Neural cell (in vitro differentiated cells): ENCODE results near the gene SHISA7. TPM values are rescaled to one million over a fixed set of nuclear protein-coding genes. Genes with fewer than 3 reads are reported as not detected.

Experiments used
- H2AFZ ChIP-seq: fragments of 200-600, 300-800 bp; sonication (generic), shearing (Covaris generic); 2 replicates; pipeline ENCODE4 v1.6.0; 2014; ENCODE audit warnings: low read depth, mild to moderate bottlenecking, antibody characterized with exemption, low read length, moderate library complexity
- H3F3A ChIP-seq: fragments of 200-600 bp; shearing (Covaris generic); 2 replicates; pipeline ENCODE4 v1.6.1; 2016; ENCODE audit warnings: mild to moderate bottlenecking, moderate library complexity, mixed read lengths, antibody characterized with exemption, low read length; ENCODE audit not compliant: insufficient read depth, poor library complexity, severe bottlenecking
- H3K27ac ChIP-seq: fragments of 200-600, 300-800 bp; sonication (generic), shearing (Covaris generic); 2 replicates; pipeline ENCODE4 v1.5.1; 2014; ENCODE audit warnings: mild to moderate bottlenecking, low read length, moderate library complexity
- H3K27me3 ChIP-seq: fragments of 300-800, 200-600 bp; sonication (generic), shearing (Covaris generic); 2 replicates; pipeline ENCODE4 v1.6.0; 2014; ENCODE audit warnings: mild to moderate bottlenecking, low read depth, low read length, moderate library complexity; ENCODE audit not compliant: insufficient read depth
- H3K36me3 ChIP-seq: fragments of 300-800, 200-600 bp; sonication (generic), shearing (Covaris generic); 2 replicates; pipeline ENCODE4 v1.5.1; 2014; ENCODE audit warnings: mild to moderate bottlenecking, antibody characterized with exemption, low read length, moderate library complexity; ENCODE audit not compliant: insufficient read depth
- H3K4me2 ChIP-seq: fragments of 300-800, 200-600 bp; sonication (generic), shearing (Covaris generic); 2 replicates; pipeline ENCODE4 v1.6.0; 2014; ENCODE audit warnings: mild to moderate bottlenecking, low read length
- H3K4me3 ChIP-seq: fragments of 300-800, 200-600 bp; sonication (generic), shearing (Covaris generic); 2 replicates; pipeline ENCODE4 v1.5.1; 2014; ENCODE audit warnings: mild to moderate bottlenecking, low read length, moderate library complexity
- H3K79me2 ChIP-seq: fragments of 200-600 bp; shearing (Covaris generic); replicated peaks from 2 replicates; pipeline ENCODE4 v1.6.0; 2014; ENCODE audit warnings: mild to moderate bottlenecking, low read length, moderate library complexity; ENCODE audit not compliant: insufficient read depth
- H3K9ac ChIP-seq: fragments of 300-800, 200-600 bp; sonication (generic), shearing (Covaris generic); 2 replicates; pipeline ENCODE4 v1.6.1; 2016; ENCODE audit warnings: mild to moderate bottlenecking, low read length, mixed read lengths
- H3K9me2 ChIP-seq: fragments of 200-600 bp; shearing (Covaris generic); 2 replicates; pipeline ENCODE4 v1.6.1; 2016; ENCODE audit warnings: mild to moderate bottlenecking, low read length, mixed read lengths; ENCODE audit not compliant: insufficient read depth
- H3K9me3 ChIP-seq: fragments of 200-600, 300-800 bp; sonication (generic), shearing (Covaris generic); 2 replicates; pipeline ENCODE4 v1.6.1; 2016; ENCODE audit warnings: mild to moderate bottlenecking, mixed run types, low read length, moderate library complexity, mixed read lengths
- H4K20me1 ChIP-seq: fragments of 200-600 bp; shearing (Covaris generic); 2 replicates; pipeline ENCODE4 v1.6.1; 2016; ENCODE audit warnings: mild to moderate bottlenecking, mixed run types; ENCODE audit not compliant: insufficient read depth
- EP300 ChIP-seq: fragments of 450-650 bp; conservative IDR thresholded peaks from 2 replicates; pipeline ENCODE4 v1.6.1; 2014; ENCODE audit warnings: antibody characterized with exemption, mild to moderate bottlenecking, moderate library complexity; ENCODE audit not compliant: poor library complexity, severe bottlenecking
- EZH2 ChIP-seq: fragments of 200-600, 300-800 bp; shearing (Covaris generic), sonication (generic); IDR thresholded peaks from 2 replicates; pipeline ENCODE4 v1.6.1; 2014; ENCODE audit warnings: antibody characterized with exemption, low read length, borderline replicate concordance, mild to moderate bottlenecking; ENCODE audit not compliant: insufficient read depth, poor library complexity, severe bottlenecking
- MXI1 ChIP-seq: fragments of 450-650 bp; conservative IDR thresholded peaks from 2 replicates; pipeline ENCODE4 v1.6.1; 2014; ENCODE audit warnings: antibody characterized with exemption, mild to moderate bottlenecking; ENCODE audit not compliant: poor library complexity, severe bottlenecking
- POLR2AphosphoS5 ChIP-seq: IDR thresholded peaks from 2 replicates; pipeline ENCODE4 v1.6.1; 2012
- RAD21 ChIP-seq: fragments of 450-650 bp; conservative IDR thresholded peaks from 2 replicates; pipeline ENCODE4 v1.6.1; 2014; ENCODE audit warnings: antibody characterized with exemption, mild to moderate bottlenecking, moderate library complexity
- REST ChIP-seq: IDR thresholded peaks from 2 replicates; pipeline ENCODE4 v1.6.1; 2012; ENCODE audit warnings: borderline replicate concordance
- SMC3 ChIP-seq: fragments of 450-650 bp; conservative IDR thresholded peaks from 2 replicates; pipeline ENCODE4 v1.6.1; 2014; ENCODE audit warnings: antibody characterized with exemption, mild to moderate bottlenecking, moderate library complexity; ENCODE audit not compliant: poor library complexity
- TAF1 ChIP-seq: IDR thresholded peaks from 2 replicates; pipeline ENCODE4 v1.6.1; 2012; ENCODE audit warnings: low read depth
- polyA plus RNA-seq: library from polyadenylated mRNA; depleted of rRNA; stranded (reverse); fragments of >200 nt; gene quantifications from 2 replicates; pipeline ENCODE4 v1.2.3, GENCODE V29; 2014
- TF ChIP-seq, protein P1 (sequence below): fragments of 450-650 bp; IDR thresholded peaks from 2 replicates; pipeline ENCODE4 v1.5.1; 2014; ENCODE audit warnings: antibody characterized with exemption, mild to moderate bottlenecking, moderate library complexity; ENCODE audit not compliant: poor library complexity, severe bottlenecking

SHISA7 gene
- polyA plus RNA-seq, 1 donor from 2014 or later: 4.5 TPM

DNA sequence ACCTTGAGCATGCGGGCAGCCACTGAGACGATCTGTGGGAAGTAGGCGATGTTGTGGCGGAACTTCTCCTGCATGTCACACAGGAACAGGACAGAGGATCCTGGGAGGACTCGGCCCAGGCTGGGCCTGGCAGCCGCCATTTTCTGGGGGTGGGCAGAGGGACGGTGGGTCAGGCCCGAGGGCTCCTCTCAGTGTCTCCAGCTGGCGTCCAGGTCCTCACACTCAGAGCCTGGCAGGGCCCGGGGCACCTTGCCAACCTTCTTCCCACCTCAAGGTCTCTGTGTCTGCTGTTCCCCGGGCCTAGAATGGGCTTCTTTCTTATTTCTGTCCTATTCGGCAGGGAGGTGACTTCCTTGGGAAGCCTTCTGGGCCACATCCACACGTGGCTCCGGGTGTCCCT lies 13.2 kb upstream of the SHISA7 start:
- Histone ChIP-seq H3K27me3 (peaks cover 3% of the 10 kb centered on the region), H3K4me3 (no peak overlapping the region), H3F3A (no peaks in the 10 kb centered on the region), H3K9me3 (no peaks in the 10 kb centered on the region), H3K9ac (no peak overlapping the region), H3K36me3 (no peaks in the 10 kb centered on the region), H3K79me2 (no peaks in the 10 kb centered on the region), H3K9me2 (no peaks in the 10 kb centered on the region), H3K27ac (no peak overlapping the region), H4K20me1 (no peaks in the 10 kb centered on the region), H2AFZ (no peak overlapping the region), H3K4me2 (no peak overlapping the region)
- no peak for TF ChIP-seq REST
- TF ChIP-seq RAD21: no peak
- no peak for TF ChIP-seq TAF1
- TF ChIP-seq MXI1: no peak
- no peak for TF ChIP-seq POLR2AphosphoS5
- TF ChIP-seq SMC3: no peak
- TF ChIP-seq, protein P1, sequence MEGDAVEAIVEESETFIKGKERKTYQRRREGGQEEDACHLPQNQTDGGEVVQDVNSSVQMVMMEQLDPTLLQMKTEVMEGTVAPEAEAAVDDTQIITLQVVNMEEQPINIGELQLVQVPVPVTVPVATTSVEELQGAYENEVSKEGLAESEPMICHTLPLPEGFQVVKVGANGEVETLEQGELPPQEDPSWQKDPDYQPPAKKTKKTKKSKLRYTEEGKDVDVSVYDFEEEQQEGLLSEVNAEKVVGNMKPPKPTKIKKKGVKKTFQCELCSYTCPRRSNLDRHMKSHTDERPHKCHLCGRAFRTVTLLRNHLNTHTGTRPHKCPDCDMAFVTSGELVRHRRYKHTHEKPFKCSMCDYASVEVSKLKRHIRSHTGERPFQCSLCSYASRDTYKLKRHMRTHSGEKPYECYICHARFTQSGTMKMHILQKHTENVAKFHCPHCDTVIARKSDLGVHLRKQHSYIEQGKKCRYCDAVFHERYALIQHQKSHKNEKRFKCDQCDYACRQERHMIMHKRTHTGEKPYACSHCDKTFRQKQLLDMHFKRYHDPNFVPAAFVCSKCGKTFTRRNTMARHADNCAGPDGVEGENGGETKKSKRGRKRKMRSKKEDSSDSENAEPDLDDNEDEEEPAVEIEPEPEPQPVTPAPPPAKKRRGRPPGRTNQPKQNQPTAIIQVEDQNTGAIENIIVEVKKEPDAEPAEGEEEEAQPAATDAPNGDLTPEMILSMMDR: no peak
- TF ChIP-seq EP300: no peak
- no peak for TF ChIP-seq EZH2

GRCh38 chr19:55455576-55456235 lies 12.6 kb upstream of the SHISA7 start:
- H3K9ac ChIP-seq: no peak overlapping the region
- no peak for TF ChIP-seq MXI1
- no peak for TF ChIP-seq EZH2
- no peak for TF ChIP-seq SMC3
- no peak for TF ChIP-seq TAF1
- no peak for TF ChIP-seq POLR2AphosphoS5
- no peak for TF ChIP-seq RAD21
- TF ChIP-seq, protein P1: no peak
- TF ChIP-seq REST: no peak
- TF ChIP-seq EP300: no peak
- peaks cover 3% of the 10 kb centered on the region for H3K27me3 ChIP-seq
- H3K9me2 ChIP-seq: no peaks in the 10 kb centered on the region
- no peak overlapping the region for H3K4me2 ChIP-seq
- no peaks in the 10 kb centered on the region for H4K20me1 ChIP-seq
- no peak overlapping the region for H3K27ac ChIP-seq
- H3F3A ChIP-seq: no peaks in the 10 kb centered on the region
- no peaks in the 10 kb centered on the region for H3K79me2 ChIP-seq
- H3K9me3 ChIP-seq: no peaks in the 10 kb centered on the region
- H3K36me3 ChIP-seq: no peaks in the 10 kb centered on the region
- H3K4me3 ChIP-seq: no peak overlapping the region
- H2AFZ ChIP-seq: no peak overlapping the region
